ENCODE results near the gene NACC2. TPM values are rescaled to one million over a fixed set of nuclear protein-coding genes. Genes with fewer than 3 reads are reported as not detected.
A peak's percentile ranks its signal among the peaks of the same experiment; 100 is the strongest.

Gene NACC2
- total and polyA plus RNA-seq, 2 donors (not counting 3 experiments of a cell fraction or from before 2014, with no cell fraction given): 15.8 to 27.1 TPM

DNA sequence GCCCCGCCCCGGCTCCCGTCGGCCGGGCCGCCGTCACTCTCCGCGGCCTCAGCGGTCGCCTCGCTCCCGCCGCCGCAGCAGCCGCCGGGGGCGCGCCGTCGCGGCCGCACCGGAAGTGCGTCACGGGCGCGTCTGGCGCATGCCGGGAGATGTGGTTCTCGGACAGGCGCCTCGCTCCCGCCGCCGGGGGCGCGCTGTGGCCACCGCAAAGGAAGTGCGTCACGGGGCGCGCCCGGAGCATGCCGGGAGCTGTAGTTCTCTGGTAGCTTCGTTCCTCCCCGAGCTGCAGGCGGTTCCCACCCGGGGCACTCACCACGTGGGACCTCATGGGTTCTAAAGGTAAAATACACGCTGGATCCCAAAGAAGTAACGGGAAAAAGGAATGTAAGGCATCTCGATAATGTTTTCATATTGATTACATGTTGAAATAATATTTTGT, 133.8 kb downstream of the NACC2 start, which contains the start of gene UBAC1:
Gene UBAC1, minus strand, starts transcription at position 97 of the 439 bp plus-strand sequence. CDS start 211 bp downstream, outside the sequence.
- DNase-seq (ENCODE audit: low read depth, low spot score) (peak; percentile 95), FAIRE-seq (peak; percentile 93)
- peaks cover 22% of the 10 kb centered on the region for H3K79me2 ChIP-seq (ENCODE audit: control insufficient read depth, insufficient read depth, low read length)
- H3K27ac ChIP-seq (ENCODE audit: insufficient read depth, low read depth, low read length): no peak within 1 kb of the TSS
- no TSS peak for BruUV-seq (replicated peaks)
- H2AFZ ChIP-seq (ENCODE audit: low read depth, low read length): peak within 1 kb of the TSS; percentile 80
- H3K4me2 ChIP-seq (ENCODE audit: insufficient read depth, low read length): peak within 1 kb of the TSS; percentile 83
- H3K27me3 ChIP-seq (ENCODE audit: control insufficient read depth in 2 of 2, insufficient read depth in 2 of 2, low read length in 2 of 2): no peaks in the 10 kb centered on the region
- peak within 1 kb of the TSS; percentile 71 to 97 (median 78) for H3K4me3 ChIP-seq (replicated peaks in 1 of 3; ENCODE audit: insufficient read depth in 1 of 3, low read depth in 1 of 3, low read length in 3 of 3)
- H4K20me1 ChIP-seq (replicated peaks; ENCODE audit: control insufficient read depth, extremely low read depth, insufficient read depth, low read length): no peaks in the 10 kb centered on the region
- no peaks in the 10 kb centered on the region for H3K36me3 ChIP-seq (ENCODE audit: control insufficient read depth in 2 of 2, extremely low read depth in 1 of 2, insufficient read depth in 2 of 2, low read length in 2 of 2)
- H3K4me1 ChIP-seq (ENCODE audit: control insufficient read depth, extremely low read depth, insufficient read depth, low read length): peaks cover 8% of the 10 kb centered on the region
- dilution Hi-C loops (cut with MboI; ENCODE audit: extremely low pct_ligation_motif_present, low sequenced_read_pairs) (no loop called here), intact Hi-C loops (cut with micrococcal nuclease) (loop anchor here (2.0 to 10.0 kb wide), 6 partner anchors 54 to 359 kb away; partner anchors contain the start of gene CAMSAP1)
- CTCF ChIA-PET: interaction anchor here (0.9 to 2.8 kb wide), 12 partner anchors 9 to 243 kb away, joined by 3 to 20 read pairs (median 4); partner anchors contain the start of gene NACC2
- POLR2A ChIA-PET: no interaction called here
- no peaks in the 10 kb centered on the region for H3K9me3 ChIP-seq (replicated peaks; ENCODE audit: control insufficient read depth, insufficient read depth, low read length)
- no peak for TF ChIP-seq EZH2 (IDR thresholded peaks at IDR 0.05; ENCODE audit: borderline replicate concordance, low read depth, low read length, severe bottlenecking)
- peak; percentile 58 for TF ChIP-seq POLR2AphosphoS5 (IDR thresholded peaks at IDR 0.05; ENCODE audit: insufficient read depth, low read depth, low read length)
- peak; percentile 27 to 60 for TF ChIP-seq CTCF (IDR thresholded peaks at IDR 0.05; ENCODE audit: extremely low read depth in 1 of 2, insufficient read depth in 1 of 2, low read depth in 1 of 2, low read length in 2 of 2)
- TF ChIP-seq POLR2A (IDR thresholded peaks at IDR 0.05; ENCODE audit: low read depth, low read length): peak; percentile 32
- TF ChIP-seq, protein P1, sequence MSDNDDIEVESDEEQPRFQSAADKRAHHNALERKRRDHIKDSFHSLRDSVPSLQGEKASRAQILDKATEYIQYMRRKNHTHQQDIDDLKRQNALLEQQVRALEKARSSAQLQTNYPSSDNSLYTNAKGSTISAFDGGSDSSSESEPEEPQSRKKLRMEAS (IDR thresholded peaks at IDR 0.05; ENCODE audit: insufficient read depth, insufficient read length): peak; percentile 52
- TF ChIP-seq FOS (IDR thresholded peaks at IDR 0.05; ENCODE audit: borderline replicate concordance, insufficient read depth, low read length): no peak
- no peak for TF ChIP-seq JUN (IDR thresholded peaks at IDR 0.05; ENCODE audit: borderline replicate concordance, insufficient read depth, insufficient read length, low read depth)
- H3K9ac ChIP-seq (replicated peaks; ENCODE audit: extremely low read depth, insufficient read depth, low read length): peak within 1 kb of the TSS; percentile 55
- no peaks in the 10 kb centered on the region for H3K9me1 ChIP-seq (replicated peaks; ENCODE audit: control insufficient read depth, extremely low read depth, insufficient read depth, low read length)
